HTERT RPE-1 (cell line): Measurements from ENCODE around the gene CRADD.

Experiments
- in situ Hi-C: fragments of 300-500 bp; cut with MboI; formaldehyde crosslinking; loops from 4 replicates; pipeline ENCODE4 v1.14.3; 2020; ENCODE audit warnings: low sequenced_read_pairs

The CRADD gene

DNA sequence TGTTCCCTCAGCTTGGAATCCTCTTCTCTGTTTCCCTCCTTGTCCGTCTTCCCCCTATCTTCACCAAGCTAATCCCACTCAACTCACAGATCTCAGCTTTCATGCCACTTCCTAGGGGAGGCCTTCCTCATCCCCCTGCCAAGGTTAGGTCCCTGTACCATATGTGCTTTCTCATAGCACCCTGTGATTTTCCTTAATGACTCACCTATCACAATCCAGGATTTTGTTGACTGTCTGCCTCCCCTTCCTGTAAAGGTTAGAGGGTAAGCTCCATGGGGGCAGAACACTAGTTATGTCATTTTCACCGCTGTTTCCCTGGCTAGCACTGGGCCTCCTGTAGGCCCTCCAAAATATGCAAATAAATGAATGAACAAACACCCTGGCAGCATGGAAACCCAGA, 57.6 kb downstream of the CRADD start:
- in situ Hi-C loops, result no loop called here

DNA sequence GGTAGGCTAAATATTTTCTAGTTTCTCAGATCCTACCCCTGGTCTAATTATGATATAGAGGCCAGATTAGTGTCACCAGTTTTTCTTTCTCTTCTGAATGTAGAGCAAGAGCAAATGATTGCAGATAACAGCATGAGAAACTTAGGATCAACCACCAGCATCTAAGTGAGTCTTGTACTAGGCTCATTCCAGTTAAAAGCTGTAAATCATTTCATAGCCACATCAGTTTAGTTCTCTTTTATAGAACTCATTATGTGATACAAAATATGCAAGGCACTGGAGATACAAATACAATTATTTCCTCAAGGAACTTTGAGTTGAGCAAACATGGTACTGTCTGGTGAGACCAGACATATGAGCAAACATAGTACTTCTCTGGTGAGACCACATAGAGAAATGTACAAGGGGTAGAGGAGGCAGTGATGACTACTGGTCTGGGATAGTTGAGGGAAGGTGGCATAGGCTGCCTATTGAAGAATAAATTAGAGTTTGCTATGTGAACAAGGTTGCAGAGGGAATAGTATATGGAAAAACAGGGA, 59.5 kb downstream of the CRADD start:
- in situ Hi-C loops, result no loop called here

DNA sequence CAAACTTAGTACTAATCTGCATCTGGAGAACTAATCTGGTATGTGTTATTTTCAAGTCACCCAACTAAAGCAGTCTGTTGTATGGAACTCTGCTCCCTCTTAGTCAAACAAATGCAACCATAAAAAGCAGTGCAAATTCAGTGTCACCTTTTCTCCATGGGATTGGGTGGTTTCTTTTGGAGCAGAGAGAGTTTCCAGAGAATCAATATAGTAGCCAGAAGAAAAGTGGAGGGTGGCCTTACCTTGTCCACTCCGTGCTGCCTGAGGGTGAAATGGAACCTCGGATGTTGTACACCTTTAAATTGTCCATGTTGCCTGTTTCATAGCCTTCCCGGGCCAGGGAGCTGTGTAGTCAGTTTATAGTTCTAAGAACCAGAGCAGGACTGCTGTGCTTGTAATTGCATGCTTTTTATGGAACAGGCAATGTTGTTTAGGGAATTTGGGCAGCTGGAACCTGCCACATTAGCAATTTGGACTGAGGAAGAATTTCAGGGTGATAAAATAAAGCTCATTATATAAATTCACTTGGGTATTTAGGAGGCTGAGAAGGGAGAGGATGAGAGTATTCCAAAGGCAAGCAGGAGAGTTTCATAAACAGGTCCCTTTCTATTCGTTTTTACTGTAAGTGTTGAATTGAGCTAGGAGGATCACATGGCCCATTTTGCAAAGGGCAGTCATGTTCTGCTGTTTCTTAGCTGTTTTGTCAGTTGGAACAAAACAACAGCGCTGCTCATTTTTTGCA, 60.5 kb downstream of the CRADD start:
- in situ Hi-C loops, result no loop called here

DNA sequence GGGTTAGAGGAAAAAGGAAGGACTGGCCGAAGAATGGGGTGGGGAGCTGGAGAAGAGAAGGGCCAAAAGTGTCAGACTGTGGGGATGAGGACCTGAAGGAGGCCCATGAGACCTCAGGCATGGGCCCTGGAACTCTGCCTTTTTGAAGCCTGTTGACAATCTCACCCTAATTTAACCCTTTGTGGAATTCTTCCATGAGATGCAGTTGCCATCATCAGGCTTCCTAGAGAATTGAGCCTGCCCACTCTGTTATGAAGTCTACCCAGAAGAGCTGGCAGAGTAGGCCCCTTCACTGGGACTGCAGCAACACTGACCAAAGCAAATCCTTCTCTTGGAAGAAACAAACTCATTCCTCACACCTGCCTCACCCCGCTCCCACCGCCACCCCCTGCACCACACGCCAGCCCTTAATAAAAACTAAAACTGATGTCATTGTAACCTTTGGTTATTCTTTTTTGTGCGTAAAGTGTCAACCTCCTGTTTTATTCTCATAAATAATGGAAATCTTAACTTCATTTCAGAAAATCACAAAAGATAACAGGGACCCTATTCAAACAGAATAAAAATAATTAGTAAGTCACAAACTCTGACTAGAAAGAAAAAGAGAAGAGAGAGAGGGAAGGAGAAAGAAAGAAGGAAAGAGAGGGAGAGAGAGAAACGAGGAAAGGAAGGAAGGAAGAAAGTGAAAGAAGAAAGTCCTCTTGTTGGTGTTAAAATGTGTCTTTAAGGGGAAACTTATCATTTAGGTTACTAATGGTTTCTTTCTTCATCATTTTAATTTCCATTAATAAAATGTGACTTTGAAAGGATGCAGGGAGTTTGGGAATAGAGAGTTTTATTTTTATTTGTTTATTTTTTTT, 61.3 kb downstream of the CRADD start:
- in situ Hi-C loops, result no loop called here

DNA sequence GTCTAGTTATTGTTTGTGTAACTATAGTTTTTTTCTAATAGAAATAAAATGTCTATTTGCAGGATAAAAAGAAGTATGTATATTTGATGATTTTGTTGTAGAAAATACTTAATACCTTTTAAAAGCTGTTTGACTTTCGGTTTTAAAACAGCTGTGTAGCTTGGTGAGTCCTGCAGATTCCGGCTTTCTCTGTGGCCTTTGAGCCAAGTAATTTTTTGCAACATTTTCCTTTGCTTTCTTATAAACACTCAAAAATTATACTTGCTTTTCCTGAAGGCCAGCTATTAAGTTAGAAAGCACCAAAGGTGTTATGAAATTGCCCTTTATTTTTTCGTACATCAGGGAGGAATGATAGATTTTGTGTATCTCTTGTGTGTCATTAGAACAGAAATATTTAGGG, 63.6 kb downstream of the CRADD start:
- in situ Hi-C loops, result no loop called here

DNA sequence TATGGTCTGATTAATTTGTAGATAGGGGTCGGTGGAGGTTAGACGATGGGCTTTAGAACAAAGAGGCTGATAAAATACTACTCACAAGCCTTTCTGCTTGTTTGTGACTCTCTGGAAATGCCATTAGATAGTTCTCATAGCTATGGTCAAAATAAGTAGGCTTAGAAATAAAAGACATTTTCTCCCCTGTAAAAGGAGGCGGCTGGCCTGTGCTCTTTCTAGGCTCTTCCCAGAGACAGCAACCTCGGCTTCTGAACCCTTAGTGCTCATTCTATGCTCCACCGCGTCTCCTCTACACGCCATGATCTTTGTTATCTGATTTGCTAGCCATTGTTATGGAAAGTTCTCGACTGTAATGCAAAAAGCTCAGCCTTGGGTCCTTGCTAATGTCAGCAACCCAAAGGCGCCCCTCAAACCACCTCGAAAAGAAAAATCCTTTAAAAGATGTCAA, 64.5 kb downstream of the CRADD start:
- in situ Hi-C loops, result no loop called here

DNA sequence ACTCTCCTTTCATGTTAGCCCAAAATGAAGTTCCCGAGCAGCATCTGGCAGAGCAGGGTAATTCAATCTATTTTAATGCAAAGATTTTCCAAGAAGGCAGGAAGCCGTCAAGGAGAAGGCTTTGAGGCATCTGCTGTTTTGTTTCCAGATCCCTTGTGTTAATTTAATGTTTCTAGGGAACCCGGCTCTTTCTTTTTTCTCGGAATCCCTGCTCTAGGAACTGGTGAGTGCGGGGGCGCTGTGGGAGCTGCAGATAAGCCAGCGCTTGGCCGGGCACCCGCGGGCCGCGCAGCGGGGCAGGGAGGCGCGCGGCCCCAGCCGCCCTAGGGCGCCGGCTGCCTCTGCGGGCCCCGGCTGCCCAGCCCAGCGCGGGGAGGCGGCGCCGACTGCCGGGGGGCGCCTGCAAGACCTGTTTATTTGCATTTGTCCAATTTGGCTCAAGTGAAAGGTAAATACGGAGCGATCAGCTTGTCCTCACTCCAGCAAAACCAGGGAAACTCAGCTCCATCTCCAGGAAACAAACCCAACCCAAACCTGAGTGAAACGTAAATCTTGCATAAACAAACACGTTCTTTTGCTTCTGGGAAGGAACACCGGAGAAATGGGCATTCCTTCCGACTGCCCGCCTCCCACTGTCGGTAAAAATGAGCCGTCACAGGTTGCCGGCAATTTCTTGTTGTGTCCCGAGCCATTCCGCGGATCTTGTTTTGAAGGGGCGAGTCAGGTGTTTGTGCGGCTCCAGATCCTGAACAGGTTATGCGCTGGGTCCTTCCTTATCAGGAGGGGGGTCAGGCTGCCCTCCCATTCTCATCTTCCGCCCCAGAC, 65.1 kb downstream of the CRADD start:
- in situ Hi-C loops, result no loop called here

DNA sequence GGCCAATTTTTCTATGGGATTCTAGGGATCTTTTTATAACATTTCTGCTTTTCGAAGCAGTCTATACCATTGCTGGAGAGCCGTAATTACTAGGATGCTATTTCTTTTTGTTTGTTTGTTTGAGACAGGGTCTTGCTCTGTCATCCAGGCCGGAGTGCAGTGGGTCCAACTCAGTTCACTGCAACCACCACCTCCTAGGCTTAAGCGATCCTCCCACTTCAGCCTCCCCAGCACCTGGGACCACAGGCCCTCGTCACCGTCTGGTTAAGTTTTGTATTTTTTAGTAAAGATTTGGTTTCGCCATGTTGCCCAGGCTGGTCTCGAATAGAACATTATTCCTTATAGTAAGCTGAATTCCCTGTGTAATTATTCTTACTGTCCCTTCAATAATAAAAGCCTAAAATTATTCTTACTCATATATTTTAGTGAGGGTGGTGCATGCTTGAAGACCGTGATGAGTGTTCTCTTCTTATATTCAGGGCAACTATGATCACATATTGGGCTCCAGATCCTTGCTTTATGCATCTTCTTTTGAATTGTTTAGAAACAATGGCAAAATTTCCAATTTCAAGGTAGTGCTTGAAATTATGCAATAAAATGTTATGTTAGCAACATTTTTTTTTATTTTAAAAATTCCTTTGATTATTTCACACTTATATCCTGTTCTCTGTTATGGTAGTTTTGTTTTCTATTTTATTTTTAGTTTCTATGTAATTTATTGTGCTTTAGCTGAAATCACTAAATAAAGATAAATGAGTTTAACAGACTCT, 66.2 kb downstream of the CRADD start:
- in situ Hi-C loops, result no loop called here

DNA sequence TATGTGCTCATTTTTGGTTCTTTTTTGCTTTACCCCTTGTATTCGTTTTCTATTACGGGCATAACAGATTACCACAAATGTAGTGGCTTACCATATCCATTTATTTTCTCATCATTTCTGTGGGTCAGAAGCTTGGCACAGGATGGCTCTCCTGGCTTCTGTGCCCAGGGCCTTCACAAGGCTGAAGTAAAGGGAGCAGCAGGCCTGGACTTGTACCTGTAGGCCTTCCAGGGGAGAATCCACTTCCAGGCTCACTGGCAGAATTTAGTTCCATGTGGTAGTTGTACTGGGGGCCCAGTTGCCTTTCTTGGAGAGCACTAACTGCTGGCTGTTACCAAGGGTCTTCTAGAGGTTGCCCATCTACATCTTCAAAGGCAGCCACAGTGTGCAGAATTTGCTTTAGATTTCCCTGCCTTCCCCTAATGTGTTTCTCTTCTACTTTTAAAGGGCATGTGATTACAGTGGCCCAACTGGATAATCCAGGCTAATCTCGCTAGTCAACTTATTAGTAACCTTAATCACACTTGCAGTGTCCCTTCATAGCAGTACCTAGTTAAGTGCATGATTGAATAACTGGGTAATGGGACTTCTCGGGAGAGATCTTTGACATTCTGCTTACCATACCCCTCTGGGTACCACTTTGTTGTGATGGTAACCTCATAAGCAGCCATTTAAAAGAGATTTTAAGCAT, 67.0 kb downstream of the CRADD start:
- in situ Hi-C loops, result no loop called here

DNA sequence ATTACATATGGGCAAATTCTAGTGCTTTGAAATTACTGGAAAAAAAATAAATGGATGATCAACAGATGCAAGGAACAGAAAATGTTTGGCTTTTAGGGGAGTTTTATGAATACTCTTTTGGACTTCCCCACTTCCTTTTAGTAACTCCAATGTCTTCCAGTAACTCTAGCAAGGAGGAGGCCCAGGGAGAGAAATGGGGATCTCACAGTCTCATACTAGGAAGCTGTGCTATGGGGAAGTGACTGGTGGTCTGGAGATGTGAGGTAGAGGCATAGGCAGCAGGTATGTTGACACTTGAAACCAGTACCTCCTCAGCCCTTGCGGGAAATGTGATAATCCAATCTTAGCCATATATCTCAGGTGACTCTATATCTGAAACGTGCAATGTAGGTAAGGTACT, 68.1 kb downstream of the CRADD start:
- in situ Hi-C loops, result no loop called here

DNA sequence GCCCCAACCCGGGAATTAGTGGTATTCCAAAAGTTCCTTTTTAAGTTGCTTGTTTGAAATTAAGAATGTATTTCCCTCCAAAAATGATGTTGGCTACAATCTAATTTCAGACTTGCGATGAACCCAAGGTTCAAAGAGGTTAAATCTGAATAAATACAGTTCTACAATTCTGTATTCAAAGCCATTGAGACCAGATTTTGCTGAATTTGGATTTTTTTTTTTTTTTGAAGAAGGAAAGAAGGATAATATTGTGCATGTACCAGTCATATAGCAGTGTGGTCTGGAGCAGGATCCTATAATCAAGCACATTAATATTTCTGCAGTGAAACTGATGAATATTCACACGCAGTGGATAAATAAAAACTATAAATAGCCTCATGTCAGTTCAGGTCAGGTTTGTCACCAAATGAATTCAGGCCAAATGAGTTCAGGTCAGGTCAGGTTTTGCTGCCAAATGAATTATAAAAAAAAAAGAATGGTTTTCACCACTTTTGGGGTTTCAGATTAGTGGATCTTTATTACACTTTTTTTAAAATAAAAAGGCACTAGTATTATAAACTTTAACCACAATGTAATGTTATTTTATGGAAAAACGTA, 69.5 kb downstream of the CRADD start:
- in situ Hi-C loops, result no loop called here

DNA sequence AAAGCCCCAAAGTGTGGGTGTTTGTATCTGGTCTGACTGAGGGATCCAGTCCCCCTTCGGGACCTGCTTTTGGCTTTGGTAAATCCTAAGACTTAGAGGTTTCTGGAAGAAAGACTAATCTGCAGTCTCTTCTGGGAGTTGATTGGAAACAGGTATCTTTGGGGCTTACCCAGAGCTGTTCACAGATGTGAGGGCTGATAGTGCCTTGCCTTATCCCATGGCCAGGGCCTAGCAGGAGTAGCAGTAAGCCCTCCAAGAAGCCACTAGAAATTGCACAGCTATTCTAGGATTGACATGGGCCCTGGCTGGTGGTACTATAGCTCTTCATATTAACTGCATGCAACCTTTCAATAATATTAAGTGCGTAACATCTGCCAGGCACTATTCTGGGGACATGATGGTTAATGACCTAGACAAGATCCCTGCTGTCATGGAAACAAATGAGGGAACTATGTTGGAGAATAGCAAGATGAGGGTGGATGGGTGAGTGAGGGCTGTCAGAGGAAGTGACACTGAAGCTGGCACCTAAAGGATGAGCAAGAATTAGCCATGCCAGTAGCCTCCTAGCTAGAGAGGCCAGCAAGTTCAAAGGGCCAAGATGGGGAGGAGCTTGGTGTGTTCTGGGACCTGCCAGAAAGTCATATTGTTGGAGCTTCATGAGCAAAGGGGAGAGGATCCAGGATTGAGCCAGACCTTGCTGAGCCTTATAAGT, 71.7 kb downstream of the CRADD start:
- in situ Hi-C loops, result no loop called here

DNA sequence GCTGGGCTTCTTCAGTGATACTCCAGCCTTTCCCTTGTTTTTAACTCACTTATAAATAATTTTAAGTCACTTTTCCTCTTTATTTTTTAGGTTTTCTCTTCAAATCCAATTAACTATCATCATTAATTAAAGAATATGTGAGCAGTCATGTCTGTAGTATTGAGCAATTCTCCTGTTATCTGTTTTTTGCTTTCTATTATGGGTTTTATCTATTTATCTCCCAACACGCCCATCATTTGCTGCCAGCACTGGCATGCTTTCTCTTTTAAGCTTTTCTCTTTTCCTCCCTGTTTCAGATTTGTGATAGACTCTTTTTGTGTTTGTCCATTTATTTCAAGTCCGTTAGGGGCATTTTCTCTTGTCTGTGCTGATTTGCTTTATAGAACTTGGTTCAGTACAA, 72.3 kb downstream of the CRADD start:
- in situ Hi-C loops, result no loop called here

DNA sequence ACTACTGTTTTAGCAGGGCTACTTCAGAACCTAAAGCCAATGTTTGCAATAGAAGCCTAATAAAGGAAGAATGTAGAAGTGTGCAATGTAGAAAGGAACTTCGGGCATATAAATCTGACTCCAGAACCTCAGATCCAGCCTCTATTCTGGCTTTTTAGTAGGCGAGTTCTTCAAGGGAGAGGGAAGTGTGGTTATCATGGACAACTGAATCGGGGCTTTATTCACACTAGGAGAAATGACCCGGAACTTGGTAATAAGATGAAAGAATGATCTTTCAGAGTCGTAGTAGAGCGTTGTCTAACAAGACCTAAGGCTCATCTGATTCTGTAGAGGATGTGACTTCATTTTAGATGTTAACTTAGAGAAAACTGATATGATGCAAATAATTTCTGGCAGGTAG, 72.9 kb downstream of the CRADD start:
- in situ Hi-C loops, result loop anchor here (25.0 kb wide), 1 partner anchor 337 kb away; no protein-coding TSS in a partner anchor

DNA sequence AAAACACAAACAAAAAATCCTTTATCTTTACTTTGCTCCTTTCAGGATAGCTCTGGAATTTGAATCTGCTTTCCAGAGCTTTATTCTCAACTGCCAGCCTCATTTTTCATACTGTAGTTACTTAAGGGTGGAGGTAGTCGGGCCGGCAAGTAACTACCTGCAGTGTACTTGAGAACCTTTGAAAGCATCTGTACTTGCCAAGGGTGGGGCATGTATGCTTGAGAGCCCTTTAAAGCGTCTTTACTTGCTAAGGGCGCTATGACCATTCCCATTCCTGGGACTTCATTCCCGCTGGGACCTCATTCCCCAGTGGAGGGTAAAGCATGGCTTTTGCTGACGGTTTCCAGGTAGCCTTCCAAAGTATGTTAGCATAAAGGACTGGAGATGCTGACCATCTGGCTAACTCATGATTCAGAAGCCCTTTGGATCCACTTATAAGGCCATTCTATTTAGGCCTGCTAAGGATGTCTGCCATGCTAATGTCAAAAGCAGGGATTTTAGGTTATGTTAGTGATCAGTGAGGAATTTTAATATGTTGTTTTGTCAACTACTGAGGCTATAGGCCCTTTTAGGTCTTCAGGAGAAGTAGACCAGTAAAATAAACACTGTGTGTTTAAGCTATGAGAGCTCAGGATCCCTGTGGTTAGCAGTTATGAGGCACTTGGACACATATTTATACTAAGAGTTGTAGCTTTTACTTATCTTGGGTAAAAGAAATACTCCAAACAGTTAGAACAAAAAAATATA, 74.9 kb downstream of the CRADD start:
- in situ Hi-C loops, result loop anchor here (25.0 kb wide), 1 partner anchor 335 kb away; no protein-coding TSS in a partner anchor

DNA sequence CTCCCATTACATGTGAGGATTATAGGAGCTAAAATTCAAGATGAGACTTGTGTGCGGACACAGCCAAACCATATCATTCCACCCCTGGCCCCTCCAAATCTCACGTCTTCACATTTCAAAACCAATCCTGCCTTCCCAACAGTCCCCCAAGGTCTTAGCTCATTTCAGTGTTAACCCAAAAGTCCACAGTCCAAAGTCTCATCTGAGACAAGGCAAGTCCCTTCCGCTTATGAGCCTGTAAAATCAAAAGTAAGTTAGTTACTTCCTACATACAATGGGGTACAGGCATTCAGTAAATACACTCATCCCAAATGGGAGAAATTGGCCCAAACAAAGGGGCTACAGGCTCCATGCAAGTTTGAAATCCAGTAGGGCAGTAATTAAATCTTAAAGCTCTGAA, 76.1 kb downstream of the CRADD start:
- in situ Hi-C loops, result loop anchor here (25.0 kb wide), 1 partner anchor 334 kb away; no protein-coding TSS in a partner anchor

DNA sequence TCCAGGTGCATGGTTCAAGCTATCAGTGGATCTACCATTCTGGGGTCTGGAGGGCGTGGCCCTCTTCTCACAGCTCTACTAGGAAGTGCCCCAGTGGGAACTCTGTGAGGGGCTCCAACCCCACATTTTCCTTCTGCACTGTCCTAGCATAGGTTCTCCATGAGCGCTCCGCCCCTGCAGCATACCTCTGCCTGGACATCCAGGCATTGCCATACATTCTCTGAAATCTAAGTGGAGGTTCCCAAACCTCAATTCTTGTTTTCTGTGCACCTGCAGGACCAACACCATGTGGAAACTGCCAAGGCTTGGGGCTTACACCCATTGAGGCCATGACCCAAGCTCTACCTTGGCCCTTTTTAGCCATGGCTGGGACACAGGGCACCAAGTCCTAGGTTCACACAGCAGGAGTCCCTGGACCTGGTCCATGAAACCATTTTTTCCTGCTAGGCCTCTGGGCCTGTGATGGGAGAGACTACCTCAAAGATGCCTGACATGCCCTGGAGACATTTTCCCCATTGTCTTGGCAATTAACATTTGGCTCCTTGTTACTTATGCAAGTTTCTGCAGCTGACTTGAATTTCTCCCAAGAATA, 76.8 kb downstream of the CRADD start:
- in situ Hi-C loops, result loop anchor here (25.0 kb wide), 1 partner anchor 333 kb away; no protein-coding TSS in a partner anchor
